HuH-7 (cell line): ENCODE results near the gene RNF19B.

Experiments
- DNase-seq: peaks from one replicate; pipeline ENCODE4 v3.0.0; 2011; ENCODE audit warnings: low spot score

Gene RNF19B

GRCh38 chr1:32900956-32901822, 63.4 kb downstream of the RNF19B start, which contains the start of gene TMEM54:
TSS of gene TMEM54 (minus strand) at chr1:32901389. CDS start at chr1:32901238, 151 bp downstream.
- peak; percentile 56 for DNase-seq

DNA sequence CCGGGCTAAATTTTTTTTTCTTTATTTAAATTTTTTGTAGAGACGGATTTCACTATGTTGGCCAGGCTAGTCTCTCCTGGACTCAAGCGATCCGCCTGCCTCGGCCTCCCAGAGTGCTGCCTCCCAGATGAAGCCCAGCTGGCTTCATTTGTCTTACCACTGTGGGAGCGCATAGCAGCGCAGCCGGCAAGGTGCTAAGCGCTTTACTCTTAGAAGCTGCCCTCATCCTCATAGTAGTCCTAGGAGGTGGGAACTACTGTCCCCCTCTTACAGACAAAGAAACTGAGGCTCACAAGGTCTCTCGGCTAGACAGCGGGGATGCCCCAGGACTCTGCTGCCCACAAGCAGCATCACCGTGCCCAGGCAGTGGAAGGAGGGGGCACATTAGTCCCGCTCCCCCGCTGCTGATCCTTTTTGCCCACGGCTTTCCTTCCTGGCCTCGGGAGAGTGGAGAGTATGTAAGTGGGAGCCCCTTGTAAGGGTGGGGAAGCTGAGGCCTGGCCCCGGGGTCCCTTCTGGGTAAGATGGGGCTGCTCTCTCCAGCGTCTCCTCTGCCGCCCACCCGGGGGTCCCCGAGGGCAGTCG, 64.1 kb downstream of the RNF19B start:
- peak; percentile 12 for DNase-seq

DNA sequence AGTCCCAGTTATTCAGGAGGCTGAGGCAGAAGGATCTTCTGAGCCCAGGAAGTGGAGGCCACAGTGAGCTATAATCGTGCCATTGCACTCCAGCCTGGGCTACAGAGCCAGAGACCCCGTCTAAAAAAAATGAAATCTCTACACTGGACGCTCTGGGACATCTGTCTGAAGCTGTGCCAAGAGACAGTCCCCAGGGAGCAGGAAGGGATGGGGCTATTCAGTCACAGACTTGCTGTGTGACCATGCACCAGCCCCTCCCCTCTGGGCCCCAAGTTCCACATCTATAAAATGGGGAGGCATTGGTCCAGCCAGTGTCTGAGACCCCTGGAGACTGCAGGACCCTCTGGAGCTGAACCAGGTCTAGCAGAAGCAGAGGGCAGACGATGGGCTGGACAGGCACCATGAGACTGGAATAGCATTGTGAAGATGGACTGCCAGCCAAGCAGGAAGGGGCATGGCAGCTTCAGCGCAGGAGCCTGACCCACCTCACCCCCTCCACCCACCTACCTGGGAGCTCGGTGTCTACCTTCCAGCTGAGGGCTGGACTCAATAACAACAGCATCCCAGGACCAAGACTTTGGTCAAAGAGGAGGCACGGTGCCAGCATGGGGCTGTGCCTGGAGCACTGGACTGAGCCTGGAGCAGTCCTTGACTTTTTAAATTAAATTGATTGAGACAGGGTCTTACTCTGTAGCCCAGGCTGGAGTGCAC, 64.9 kb downstream of the RNF19B start:
- peak; percentile 10 for DNase-seq

GRCh38 chr1:32898958-32899357, 65.7 kb downstream of the RNF19B start:
- peak; percentile 1 for DNase-seq

DNA sequence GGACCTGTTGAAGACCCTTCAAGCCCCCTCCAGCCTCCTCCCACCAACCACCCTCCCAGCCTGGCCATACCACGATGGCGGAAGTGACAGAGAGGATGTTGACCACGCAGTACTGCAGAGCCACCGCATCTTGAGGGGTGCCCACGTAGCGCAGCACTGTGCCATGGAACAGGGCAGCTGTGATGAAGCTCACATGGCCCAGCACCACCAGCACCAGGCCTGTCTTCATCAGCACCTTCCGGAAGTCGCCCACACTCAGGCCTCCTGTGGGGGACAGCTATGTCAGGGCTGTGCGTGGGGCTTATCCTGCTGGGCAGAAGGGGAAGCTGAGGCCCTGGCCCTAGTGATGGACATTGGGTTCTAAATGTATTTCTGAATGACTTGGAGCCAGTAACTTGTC, 66.6 kb downstream of the RNF19B start:
- DNase-seq = no peak

GRCh38 chr1:32897082-32898049, 67.2 kb downstream of the RNF19B start:
- DNase-seq = no peak

GRCh38 chr1:32896451-32896850, 68.2 kb downstream of the RNF19B start:
- DNase-seq = no peak

- no peak for DNase-seq
Measured at GRCh38 chr1:32895325-32896215, 69.0 kb downstream of the RNF19B start.

DNA sequence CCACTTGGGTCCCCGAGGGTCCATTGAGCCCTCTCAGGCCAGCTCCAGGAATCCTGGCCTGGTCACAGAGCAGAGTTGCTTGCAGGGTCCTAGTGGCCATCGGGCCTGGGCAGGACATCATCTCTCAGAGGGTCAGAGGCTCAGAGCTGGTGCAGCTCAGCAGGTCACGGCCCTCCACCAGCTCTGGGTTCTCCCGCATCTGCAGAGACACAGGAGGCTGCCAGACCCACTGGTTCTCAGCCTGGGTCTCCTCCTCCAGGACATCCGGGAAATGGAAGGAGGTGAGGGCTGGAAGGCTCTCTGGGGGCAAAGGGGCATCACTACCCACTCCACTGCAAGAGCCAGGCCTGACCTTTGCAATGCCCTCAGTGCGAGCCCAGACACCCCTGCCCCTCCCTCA, 69.9 kb downstream of the RNF19B start:
- DNase-seq = no peak

GRCh38 chr1:32894019-32894600, 70.5 kb downstream of the RNF19B start:
- DNase-seq = no peak

DNA sequence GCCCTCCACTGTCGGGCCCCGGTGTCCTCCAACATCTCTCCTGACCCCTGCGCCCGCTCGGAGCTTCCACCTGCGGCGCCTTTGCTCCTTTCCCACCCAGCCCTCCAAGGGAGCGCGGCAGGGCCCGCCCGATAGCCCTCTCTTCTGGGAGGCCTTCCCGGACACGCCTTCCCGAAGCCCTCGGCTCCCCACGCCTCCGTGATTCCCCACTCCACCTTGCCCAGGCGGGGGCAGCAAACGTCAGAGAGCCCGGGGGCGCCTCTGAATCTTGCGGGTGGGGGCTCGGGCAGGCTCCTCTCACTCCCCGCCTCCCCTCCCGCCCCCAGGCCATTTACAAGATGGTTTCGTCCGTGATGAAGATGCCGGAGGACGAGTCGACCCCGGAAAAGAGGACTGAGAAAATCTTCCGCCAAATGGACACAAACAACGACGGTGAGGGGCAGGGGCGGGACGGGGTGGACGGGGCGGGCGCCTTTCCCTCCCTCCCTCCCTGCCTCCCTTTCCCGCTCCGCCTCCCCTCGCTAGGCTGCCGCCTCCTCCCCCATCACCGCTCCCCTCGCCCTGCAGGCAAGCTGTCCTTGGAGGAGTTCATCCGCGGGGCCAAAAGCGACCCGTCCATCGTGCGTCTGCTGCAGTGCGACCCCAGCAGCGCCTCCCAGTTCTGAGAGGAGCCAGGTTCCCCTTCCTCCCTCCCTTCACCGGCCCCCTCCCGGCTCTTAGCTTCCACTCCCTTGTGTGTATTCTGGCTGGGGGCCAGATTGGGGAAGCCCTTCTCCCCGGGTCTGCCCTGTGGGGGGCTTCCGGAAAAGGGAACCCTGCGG, 71.2 kb downstream of the RNF19B start:
- DNase-seq = no peak

DNA sequence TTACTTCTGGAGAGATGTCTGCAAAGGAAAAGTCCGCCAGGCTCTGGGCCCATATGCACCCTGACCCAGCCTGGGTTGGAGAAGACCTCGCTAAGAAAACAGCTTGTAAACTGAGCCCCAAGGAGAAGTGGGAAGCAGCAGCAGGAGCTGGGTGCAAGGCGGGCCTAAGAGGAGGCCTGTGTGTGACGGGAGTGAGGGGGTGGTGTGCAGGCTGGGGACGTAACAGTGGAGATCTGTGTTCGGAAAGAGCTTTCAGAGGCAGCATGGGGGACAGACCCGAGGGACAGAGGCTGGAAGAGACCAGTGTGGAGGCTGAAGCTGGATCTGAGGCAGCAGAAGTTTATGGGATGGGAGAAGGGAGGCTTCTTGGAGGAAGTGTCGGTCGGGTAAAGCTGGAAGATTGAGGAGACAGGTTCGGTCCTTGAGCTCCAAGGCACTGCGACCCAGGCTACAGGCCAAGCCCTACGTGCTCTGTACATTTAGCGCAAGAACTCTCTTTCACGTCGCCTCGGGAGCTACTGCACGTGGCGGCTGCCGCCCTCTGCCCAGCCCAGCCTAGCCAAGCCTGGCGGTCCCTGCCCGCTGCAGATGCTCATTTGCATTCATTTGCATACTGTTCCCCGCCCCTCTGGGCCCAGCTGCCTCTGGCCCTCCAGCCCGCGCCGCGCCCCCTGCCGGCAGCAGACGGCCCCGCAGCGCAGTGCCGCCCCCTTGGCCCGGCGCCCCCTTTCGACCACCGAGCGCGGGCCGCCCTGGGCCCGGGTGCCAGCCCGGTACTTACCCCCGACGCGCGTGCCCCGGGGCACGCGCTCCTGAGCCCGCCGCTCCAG, 72.0 kb downstream of the RNF19B start:
- DNase-seq = no peak

- no peak for DNase-seq
Measured at GRCh38 chr1:32891630-32892029, 73.0 kb downstream of the RNF19B start.

- no peak for DNase-seq
Measured at GRCh38 chr1:32891241-32891570, 73.4 kb downstream of the RNF19B start.

DNA sequence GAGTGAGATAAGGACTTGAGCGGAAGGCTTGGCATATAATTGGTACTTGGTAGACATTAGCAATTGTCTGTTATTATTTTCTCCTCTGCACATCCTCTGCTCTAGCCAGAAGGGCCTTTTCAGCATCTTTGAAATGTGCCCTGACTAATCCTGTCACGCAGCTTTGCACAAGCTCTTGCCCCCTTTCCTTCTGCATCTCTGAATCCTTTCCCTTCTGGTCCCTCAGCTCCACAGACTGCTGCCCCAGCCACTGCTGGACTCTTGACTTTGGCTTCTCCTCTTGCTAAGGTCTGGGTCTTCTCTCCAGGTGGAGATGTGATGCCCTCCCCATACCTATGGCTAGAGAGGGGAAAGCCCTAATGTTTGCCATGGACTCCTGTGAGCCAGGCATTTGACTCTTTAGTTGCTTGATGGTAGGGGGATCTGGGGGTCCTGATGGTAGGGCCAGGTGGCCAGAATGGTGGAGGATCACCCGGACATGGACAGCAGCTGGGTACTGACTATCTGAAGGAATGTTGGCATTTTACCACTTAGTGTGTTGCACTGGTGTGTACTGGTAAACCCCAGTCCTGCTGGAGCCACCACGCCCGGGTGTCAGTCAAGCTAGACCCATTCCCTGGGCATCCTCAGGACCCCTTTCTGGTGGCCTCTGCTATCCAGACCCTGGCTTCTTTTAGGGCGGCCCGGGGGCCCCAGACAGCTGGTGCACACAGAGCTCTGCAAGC, 73.9 kb downstream of the RNF19B start:
- DNase-seq = no peak

DNA sequence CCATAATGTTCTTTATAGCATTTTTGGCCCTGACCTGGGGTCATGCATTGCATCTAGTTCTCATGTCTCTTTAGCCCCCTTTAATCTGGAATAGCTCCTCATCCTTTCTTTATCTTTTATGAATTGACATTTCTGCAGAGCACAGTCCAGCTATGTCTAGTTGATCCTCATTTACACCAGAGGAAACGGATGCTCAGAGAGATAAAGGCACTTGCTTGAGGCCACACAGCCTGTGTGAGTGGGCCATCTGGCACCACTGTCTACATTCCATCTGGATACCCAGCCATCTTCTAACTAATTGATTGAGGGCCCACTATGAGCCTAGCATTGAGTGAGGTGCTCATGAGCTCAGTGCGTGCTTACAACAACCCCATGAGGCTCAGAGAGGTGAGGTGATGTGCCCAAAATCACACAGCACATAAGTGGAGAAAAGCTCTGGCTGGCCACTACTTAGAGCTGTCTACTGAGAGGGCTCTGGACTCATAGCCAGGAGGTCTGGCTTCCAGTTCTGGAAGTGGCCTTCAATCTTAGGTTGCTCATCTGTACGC, 74.8 kb downstream of the RNF19B start:
- no peak for DNase-seq

DNA sequence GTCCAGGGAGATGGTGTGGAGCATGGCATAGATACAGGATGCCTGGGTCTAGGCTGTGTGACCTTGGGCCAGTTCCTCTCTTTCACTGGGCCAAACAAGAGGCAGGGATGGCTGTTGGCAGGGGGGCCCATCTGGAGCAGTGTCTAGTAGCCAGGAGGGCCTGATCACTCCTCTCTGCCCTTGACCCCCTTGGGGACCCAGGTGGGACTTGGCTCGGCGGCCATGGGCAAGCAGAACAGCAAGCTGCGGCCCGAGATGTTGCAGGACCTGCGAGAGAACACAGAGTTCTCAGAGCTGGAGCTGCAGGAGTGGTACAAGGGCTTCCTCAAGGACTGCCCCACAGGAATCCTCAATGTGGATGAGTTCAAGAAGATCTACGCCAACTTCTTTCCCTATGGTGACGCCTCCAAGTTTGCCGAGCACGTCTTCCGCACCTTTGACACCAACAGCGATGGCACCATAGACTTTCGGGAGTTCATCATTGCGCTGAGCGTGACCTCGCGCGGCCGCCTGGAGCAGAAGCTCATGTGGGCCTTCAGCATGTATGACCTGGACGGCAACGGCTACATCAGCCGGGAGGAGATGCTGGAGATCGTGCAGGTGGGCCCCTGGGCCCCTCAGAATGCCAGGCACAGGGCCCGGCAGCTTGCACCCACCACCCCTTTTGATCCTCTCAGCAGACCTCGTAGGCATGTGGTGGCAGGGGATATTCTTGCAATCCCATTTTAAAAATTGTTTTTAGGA, 75.8 kb downstream of the RNF19B start:
- no peak for DNase-seq
